ENCODE results near the gene RAET1G. TPM values are rescaled to one million over a fixed set of nuclear protein-coding genes. Genes with fewer than 3 reads are reported as not detected.
"Not testable (repeated sequence)": the region's sequence is repeated elsewhere in the genome, so short reads cannot be mapped to it uniquely, and the experiment has no call there.

The RAET1G gene
- total and polyA plus RNA-seq, 2 experiments from 2014 or later: 8.9 to 15.8 TPM

- Histone ChIP-seq H3K27me3 (replicated peaks; ENCODE audit: insufficient read depth) (peaks cover 1% of the 10 kb centered on the region; the same call in 1 of the 2 replicates), H3K4me2 (ENCODE audit: unreplicated experiment) (peak overlapping the region; percentile 68), H3K79me2 (ENCODE audit: insufficient read depth) (no peaks in the 10 kb centered on the region), H3K4me3 (peak overlapping the region; percentile 83), H3K4me1 (ENCODE audit: insufficient read depth) (no peaks in the 10 kb centered on the region), H3F3A (ENCODE audit: insufficient read depth) (no peaks in the 10 kb centered on the region), H3K27ac (no peak overlapping the region), H3K36me3 (ENCODE audit: low read depth) (no peaks in the 10 kb centered on the region), H4K20me1 (ENCODE audit: insufficient read depth) (no peaks in the 10 kb centered on the region), H2AFZ (peak overlapping the region; percentile 89), H3K9me3 (ENCODE audit: low read depth) (no peaks in the 10 kb centered on the region), H3K9ac (peak overlapping the region; percentile 35), H3K9me2 (ENCODE audit: insufficient read depth) (no peaks in the 10 kb centered on the region)
- no peak for TF ChIP-seq EZH2phosphoT487 (IDR thresholded peaks at IDR 0.05; ENCODE audit: insufficient read depth, low read depth)
- TF ChIP-seq EZH2 (IDR thresholded peaks at IDR 0.05; ENCODE audit: insufficient read depth, poor library complexity, severe bottlenecking): no peak
- 29 to 30% methylated on average over 33 of the region's 33 CpGs for WGBS, 2 experiments (ENCODE audit: low coverage in 1 of 2, low lambda C conversion rate in 2 of 2, missing lambda C conversion rate in 2 of 2)
- no peak for DNase-seq
- in situ Hi-C loops (cut with MboI): loop anchor here (5.0 kb wide), 1 partner anchor 91 kb away; no protein-coding TSS in a partner anchor
These were observed 536 bp upstream of the RAET1G start for GRCh38 chr6:149923327-149923986.

- peak overlapping the region; percentile 83; the same call in 1 of the 2 replicates for H3K4me3 ChIP-seq
- 52 to 60% methylated on average over 5 of the region's 5 CpGs for WGBS, 2 experiments (ENCODE audit: low coverage in 1 of 2, low lambda C conversion rate in 2 of 2, missing lambda C conversion rate in 2 of 2)
These were observed 830 bp downstream of the RAET1G start for GRCh38 chr6:149922091-149922490.

GRCh38 chr6:149921361-149921760 lies 1.6 kb downstream of the RAET1G start:
- H4K20me1 ChIP-seq (ENCODE audit: insufficient read depth): no peaks in the 10 kb centered on the region
- no peaks in the 10 kb centered on the region for H3F3A ChIP-seq (ENCODE audit: insufficient read depth)
- H3K79me2 ChIP-seq (ENCODE audit: insufficient read depth): no peaks in the 10 kb centered on the region
- no peak overlapping the region for H3K4me2 ChIP-seq (ENCODE audit: unreplicated experiment)
- no peak overlapping the region for H3K9ac ChIP-seq
- TF ChIP-seq EZH2phosphoT487 (IDR thresholded peaks at IDR 0.05; ENCODE audit: insufficient read depth, low read depth) (no peak), EZH2 (IDR thresholded peaks at IDR 0.05; ENCODE audit: insufficient read depth, poor library complexity, severe bottlenecking) (no peak)
- H2AFZ ChIP-seq: no peak overlapping the region
- H3K27me3 ChIP-seq (replicated peaks; ENCODE audit: insufficient read depth): no peaks in the 10 kb centered on the region
- no peak for DNase-seq
- H3K27ac ChIP-seq: no peak overlapping the region
- no peaks in the 10 kb centered on the region for H3K9me3 ChIP-seq (ENCODE audit: low read depth)
- WGBS, 2 experiments (ENCODE audit: low coverage in 1 of 2, low lambda C conversion rate in 2 of 2, missing lambda C conversion rate in 2 of 2): 74 to 75% methylated on average over 6 of the region's 6 CpGs
- H3K4me3 ChIP-seq: no peak overlapping the region
- in situ Hi-C loops (cut with MboI): loop anchor here (5.0 kb wide), 1 partner anchor 89 kb away; no protein-coding TSS in a partner anchor
- H3K9me2 ChIP-seq (ENCODE audit: insufficient read depth): no peaks in the 10 kb centered on the region
- no peaks in the 10 kb centered on the region for H3K4me1 ChIP-seq (ENCODE audit: insufficient read depth)
- no peaks in the 10 kb centered on the region for H3K36me3 ChIP-seq (ENCODE audit: low read depth)

More at GRCh38 chr6:149922091-149922490, 830 bp downstream of the RAET1G start:
- H3K9me3 ChIP-seq (ENCODE audit: low read depth); H2AFZ ChIP-seq; H3K27me3 ChIP-seq (replicated peaks; ENCODE audit: insufficient read depth); H3F3A ChIP-seq (ENCODE audit: insufficient read depth); DNase-seq; H3K36me3 ChIP-seq (ENCODE audit: low read depth); H3K9me2 ChIP-seq (ENCODE audit: insufficient read depth); H3K4me2 ChIP-seq (ENCODE audit: unreplicated experiment); H4K20me1 ChIP-seq (ENCODE audit: insufficient read depth); H3K27ac ChIP-seq; H3K79me2 ChIP-seq (ENCODE audit: insufficient read depth); H3K9ac ChIP-seq; H3K4me1 ChIP-seq (ENCODE audit: insufficient read depth): not testable (repeated sequence)
- in situ Hi-C loops (cut with MboI): loop anchor here (5.0 kb wide), 1 partner anchor 90 kb away; no protein-coding TSS in a partner anchor

GRCh38 chr6:149919834-149920225 lies 3.1 kb downstream of the RAET1G start:
- Histone ChIP-seq H2AFZ (no peak overlapping the region), H4K20me1 (ENCODE audit: insufficient read depth) (no peaks in the 10 kb centered on the region), H3K4me3 (no peak overlapping the region), H3K9ac (no peak overlapping the region), H3K4me1 (ENCODE audit: insufficient read depth) (no peaks in the 10 kb centered on the region), H3K27ac (no peak overlapping the region), H3K4me2 (ENCODE audit: unreplicated experiment) (no peak overlapping the region), H3K9me3 (ENCODE audit: low read depth) (no peaks in the 10 kb centered on the region), H3F3A (ENCODE audit: insufficient read depth) (no peaks in the 10 kb centered on the region), H3K79me2 (ENCODE audit: insufficient read depth) (no peaks in the 10 kb centered on the region), H3K27me3 (replicated peaks; ENCODE audit: insufficient read depth) (no peaks in the 10 kb centered on the region), H3K9me2 (ENCODE audit: insufficient read depth) (no peaks in the 10 kb centered on the region), H3K36me3 (ENCODE audit: low read depth) (no peaks in the 10 kb centered on the region)
- TF ChIP-seq EZH2 (IDR thresholded peaks at IDR 0.05; ENCODE audit: insufficient read depth, poor library complexity, severe bottlenecking) (no peak), EZH2phosphoT487 (IDR thresholded peaks at IDR 0.05; ENCODE audit: insufficient read depth, low read depth) (no peak)
- in situ Hi-C loops (cut with MboI): loop anchor here (5.0 kb wide), 1 partner anchor 88 kb away; no protein-coding TSS in a partner anchor
- DNase-seq: no peak
- WGBS, 2 experiments (ENCODE audit: low coverage in 1 of 2, low lambda C conversion rate in 2 of 2, missing lambda C conversion rate in 2 of 2): 80% methylated on average over 4 of the region's 4 CpGs

DNA sequence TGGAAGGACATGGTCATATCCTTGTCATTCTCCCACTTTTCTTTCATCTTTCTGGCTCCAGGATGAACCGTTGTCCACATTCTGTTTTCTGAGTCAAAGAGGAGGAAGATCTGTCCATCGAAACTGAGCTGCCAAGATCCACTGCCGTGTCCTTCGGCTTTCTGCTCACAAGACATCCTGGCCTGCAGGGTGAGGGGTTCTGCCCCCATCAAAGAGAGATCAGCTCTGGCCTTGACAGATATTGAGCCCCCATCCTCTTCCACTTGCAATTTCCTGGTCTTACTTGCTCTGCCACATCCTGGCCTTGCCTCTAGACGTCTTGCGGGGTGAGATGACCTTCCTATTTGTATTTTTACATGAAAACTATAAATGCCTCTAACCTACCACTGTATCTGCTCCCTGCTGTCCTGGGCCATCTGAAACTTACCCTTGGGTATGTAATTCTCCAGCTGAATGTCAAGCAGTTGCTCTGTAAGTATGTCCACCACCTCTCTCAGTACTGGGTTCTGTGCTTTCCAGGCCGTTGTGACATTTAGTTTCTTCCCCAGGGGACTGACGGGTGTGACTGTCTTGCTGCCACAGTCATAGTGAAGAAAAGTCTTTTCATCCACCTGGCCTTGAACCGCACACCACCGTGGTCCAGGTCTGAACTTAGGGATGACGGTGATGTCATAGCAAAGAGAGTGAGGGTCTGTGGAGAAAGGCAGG lies 3.6 kb downstream of the RAET1G start:
- H2AFZ ChIP-seq; in situ Hi-C loops (cut with MboI); H3K4me1 ChIP-seq (ENCODE audit: insufficient read depth); H3K9me3 ChIP-seq (ENCODE audit: low read depth); H3K9ac ChIP-seq; H3K27me3 ChIP-seq (replicated peaks; ENCODE audit: insufficient read depth); H3K9me2 ChIP-seq (ENCODE audit: insufficient read depth); H3K4me2 ChIP-seq (ENCODE audit: unreplicated experiment); H3K27ac ChIP-seq; H3K79me2 ChIP-seq (ENCODE audit: insufficient read depth); H4K20me1 ChIP-seq (ENCODE audit: insufficient read depth); H3K4me3 ChIP-seq; H3F3A ChIP-seq (ENCODE audit: insufficient read depth); H3K36me3 ChIP-seq (ENCODE audit: low read depth); DNase-seq: not testable (repeated sequence)
- WGBS, 2 experiments (ENCODE audit: low coverage in 1 of 2, low lambda C conversion rate in 2 of 2, missing lambda C conversion rate in 2 of 2): 79 to 83% methylated on average over 11 of the region's 11 CpGs
